ENCODE results near the gene ABCA13.

ABCA13 gene

DNA sequence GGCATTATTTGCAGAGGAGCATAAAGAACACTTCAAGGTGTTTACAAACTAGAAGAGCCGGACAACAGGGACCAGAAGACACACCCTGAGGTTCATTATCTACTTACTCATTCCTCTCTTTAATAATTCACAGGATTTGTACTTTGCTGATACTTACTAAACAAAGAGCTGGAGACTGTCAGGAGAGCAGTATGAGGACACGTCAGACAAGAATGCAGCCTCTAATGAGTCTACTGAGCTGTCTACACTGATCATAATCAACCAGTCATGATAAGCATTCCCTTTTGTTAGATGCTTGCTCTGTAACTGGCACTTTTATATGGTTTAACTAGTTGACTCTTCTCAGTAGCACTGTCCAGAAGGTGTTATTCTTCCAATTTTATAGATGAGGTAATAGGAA lies 509.7 kb downstream of the ABCA13 start:
- TF ChIP-seq, protein P1, sequence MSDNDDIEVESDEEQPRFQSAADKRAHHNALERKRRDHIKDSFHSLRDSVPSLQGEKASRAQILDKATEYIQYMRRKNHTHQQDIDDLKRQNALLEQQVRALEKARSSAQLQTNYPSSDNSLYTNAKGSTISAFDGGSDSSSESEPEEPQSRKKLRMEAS (IDR thresholded peaks at IDR 0.05; ENCODE audit: low read depth, low read length): no peak
- TF ChIP-seq, protein P2, sequence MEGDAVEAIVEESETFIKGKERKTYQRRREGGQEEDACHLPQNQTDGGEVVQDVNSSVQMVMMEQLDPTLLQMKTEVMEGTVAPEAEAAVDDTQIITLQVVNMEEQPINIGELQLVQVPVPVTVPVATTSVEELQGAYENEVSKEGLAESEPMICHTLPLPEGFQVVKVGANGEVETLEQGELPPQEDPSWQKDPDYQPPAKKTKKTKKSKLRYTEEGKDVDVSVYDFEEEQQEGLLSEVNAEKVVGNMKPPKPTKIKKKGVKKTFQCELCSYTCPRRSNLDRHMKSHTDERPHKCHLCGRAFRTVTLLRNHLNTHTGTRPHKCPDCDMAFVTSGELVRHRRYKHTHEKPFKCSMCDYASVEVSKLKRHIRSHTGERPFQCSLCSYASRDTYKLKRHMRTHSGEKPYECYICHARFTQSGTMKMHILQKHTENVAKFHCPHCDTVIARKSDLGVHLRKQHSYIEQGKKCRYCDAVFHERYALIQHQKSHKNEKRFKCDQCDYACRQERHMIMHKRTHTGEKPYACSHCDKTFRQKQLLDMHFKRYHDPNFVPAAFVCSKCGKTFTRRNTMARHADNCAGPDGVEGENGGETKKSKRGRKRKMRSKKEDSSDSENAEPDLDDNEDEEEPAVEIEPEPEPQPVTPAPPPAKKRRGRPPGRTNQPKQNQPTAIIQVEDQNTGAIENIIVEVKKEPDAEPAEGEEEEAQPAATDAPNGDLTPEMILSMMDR (IDR thresholded peaks at IDR 0.05; ENCODE audit: low read depth, low read length): no peak
- TF ChIP-seq POLR2A (IDR thresholded peaks at IDR 0.05; ENCODE audit: extremely low read depth, insufficient read length) (no peak), MYC (IDR thresholded peaks at IDR 0.05; ENCODE audit: low read depth, low read length) (no peak)
- H3K4me3 ChIP-seq (ENCODE audit: low read depth, low read length): no peak overlapping the region
- DNase-seq (ENCODE audit: low read depth): no peak

DNA sequence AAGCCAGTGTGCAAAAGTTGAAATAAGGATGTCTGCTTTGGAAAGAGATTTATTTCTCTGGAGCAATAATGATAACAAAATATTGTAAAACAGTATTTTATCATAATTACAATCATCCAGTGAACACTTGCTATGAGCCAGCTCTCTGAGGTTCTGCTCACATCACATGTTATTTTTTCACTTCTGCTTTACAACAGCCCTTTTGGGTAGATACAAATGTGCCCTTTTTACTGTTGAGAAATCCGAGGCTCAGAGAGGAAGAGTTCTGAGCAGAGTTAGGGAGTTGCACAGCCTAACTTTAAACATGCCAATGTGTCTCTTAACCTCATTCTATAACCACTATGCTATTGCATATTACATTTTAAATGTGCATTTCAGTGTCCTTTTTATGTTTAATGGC lies 520.5 kb downstream of the ABCA13 start:
- no peak for DNase-seq (ENCODE audit: low read depth)
- TF ChIP-seq, protein P1 (IDR thresholded peaks at IDR 0.05; ENCODE audit: low read depth, low read length): no peak
- TF ChIP-seq POLR2A (IDR thresholded peaks at IDR 0.05; ENCODE audit: extremely low read depth, insufficient read length) (no peak), MYC (IDR thresholded peaks at IDR 0.05; ENCODE audit: low read depth, low read length) (no peak)
- TF ChIP-seq, protein P2 (IDR thresholded peaks at IDR 0.05; ENCODE audit: low read depth, low read length): no peak
- H3K4me3 ChIP-seq (ENCODE audit: low read depth, low read length): no peak overlapping the region

Data from NB4 (cell line).